ENCODE measurements around the gene NMS. TPM values are rescaled to one million over a fixed set of nuclear protein-coding genes. Genes with fewer than 3 reads are reported as not detected.

NMS gene
- polyA plus RNA-seq, 1 donor from 2014 or later, result not detected

GRCh38 chr2:100425107-100425506, 45.2 kb upstream of the NMS start:
- Histone ChIP-seq H3K9ac (ENCODE audit: low read length) (no peak overlapping the region), H4K20me1 (ENCODE audit: insufficient read depth) (no peaks in the 10 kb centered on the region), H3K4me3 (ENCODE audit: low read length) (no peak overlapping the region), H3K9me2 (ENCODE audit: insufficient read depth, low read length) (no peaks in the 10 kb centered on the region), H3K27ac (ENCODE audit: low read length) (no peak overlapping the region), H3F3A (ENCODE audit: insufficient read depth, low read length, poor library complexity, severe bottlenecking) (no peaks in the 10 kb centered on the region), H3K4me2 (ENCODE audit: low read length) (no peak overlapping the region), H3K9me3 (ENCODE audit: low read length) (no peaks in the 10 kb centered on the region), H3K27me3 (ENCODE audit: insufficient read depth, low read depth, low read length) (no peaks in the 10 kb centered on the region), H3K79me2 (replicated peaks; ENCODE audit: insufficient read depth, low read length) (no peaks in the 10 kb centered on the region), H3K36me3 (ENCODE audit: insufficient read depth, low read length) (no peaks in the 10 kb centered on the region), H2AFZ (ENCODE audit: low read depth, low read length) (no peak overlapping the region)
- TF ChIP-seq EP300 (conservative IDR thresholded peaks at IDR 0.05; ENCODE audit: poor library complexity, severe bottlenecking) (no peak), CTCF (IDR thresholded peaks at IDR 0.05; ENCODE audit: poor library complexity, severe bottlenecking) (no peak), MXI1 (conservative IDR thresholded peaks at IDR 0.05; ENCODE audit: poor library complexity, severe bottlenecking) (no peak), POLR2AphosphoS5 (IDR thresholded peaks at IDR 0.05) (no peak), SMC3 (conservative IDR thresholded peaks at IDR 0.05; ENCODE audit: poor library complexity) (no peak), TAF1 (IDR thresholded peaks at IDR 0.05; ENCODE audit: low read depth) (no peak), REST (IDR thresholded peaks at IDR 0.05; ENCODE audit: borderline replicate concordance) (no peak), RAD21 (conservative IDR thresholded peaks at IDR 0.05) (no peak), EZH2 (IDR thresholded peaks at IDR 0.05; ENCODE audit: borderline replicate concordance, insufficient read depth, low read length, poor library complexity, severe bottlenecking) (no peak)

GRCh38 chr2:100425573-100426383, 44.5 kb upstream of the NMS start:
- H3K9me2 ChIP-seq (ENCODE audit: insufficient read depth, low read length), result no peaks in the 10 kb centered on the region
- H3K9ac ChIP-seq (ENCODE audit: low read length), result no peak overlapping the region
- H3K27ac ChIP-seq (ENCODE audit: low read length), result no peak overlapping the region
- H3K79me2 ChIP-seq (replicated peaks; ENCODE audit: insufficient read depth, low read length), result no peaks in the 10 kb centered on the region
- H3F3A ChIP-seq (ENCODE audit: insufficient read depth, low read length, poor library complexity, severe bottlenecking), result no peaks in the 10 kb centered on the region
- no peak overlapping the region for H2AFZ ChIP-seq (ENCODE audit: low read depth, low read length)
- no peak overlapping the region for H3K4me3 ChIP-seq (ENCODE audit: low read length)
- no peaks in the 10 kb centered on the region for H4K20me1 ChIP-seq (ENCODE audit: insufficient read depth)
- no peaks in the 10 kb centered on the region for H3K9me3 ChIP-seq (ENCODE audit: low read length)
- TF ChIP-seq SMC3 (conservative IDR thresholded peaks at IDR 0.05; ENCODE audit: poor library complexity) (no peak), RAD21 (conservative IDR thresholded peaks at IDR 0.05) (no peak), CTCF (IDR thresholded peaks at IDR 0.05; ENCODE audit: poor library complexity, severe bottlenecking) (no peak), TAF1 (IDR thresholded peaks at IDR 0.05; ENCODE audit: low read depth) (no peak), EP300 (conservative IDR thresholded peaks at IDR 0.05; ENCODE audit: poor library complexity, severe bottlenecking) (no peak), POLR2AphosphoS5 (IDR thresholded peaks at IDR 0.05) (no peak)
- no peaks in the 10 kb centered on the region for H3K27me3 ChIP-seq (ENCODE audit: insufficient read depth, low read depth, low read length)
- H3K4me2 ChIP-seq (ENCODE audit: low read length), result no peak overlapping the region
- H3K36me3 ChIP-seq (ENCODE audit: insufficient read depth, low read length), result no peaks in the 10 kb centered on the region
